ENCODE results near the gene GINS2. TPM values are rescaled to one million over a fixed set of nuclear protein-coding genes. Genes with fewer than 3 reads are reported as not detected.

Gene GINS2
- total RNA-seq, 1 experiment from 2014 or later = 52.7 TPM

DNA sequence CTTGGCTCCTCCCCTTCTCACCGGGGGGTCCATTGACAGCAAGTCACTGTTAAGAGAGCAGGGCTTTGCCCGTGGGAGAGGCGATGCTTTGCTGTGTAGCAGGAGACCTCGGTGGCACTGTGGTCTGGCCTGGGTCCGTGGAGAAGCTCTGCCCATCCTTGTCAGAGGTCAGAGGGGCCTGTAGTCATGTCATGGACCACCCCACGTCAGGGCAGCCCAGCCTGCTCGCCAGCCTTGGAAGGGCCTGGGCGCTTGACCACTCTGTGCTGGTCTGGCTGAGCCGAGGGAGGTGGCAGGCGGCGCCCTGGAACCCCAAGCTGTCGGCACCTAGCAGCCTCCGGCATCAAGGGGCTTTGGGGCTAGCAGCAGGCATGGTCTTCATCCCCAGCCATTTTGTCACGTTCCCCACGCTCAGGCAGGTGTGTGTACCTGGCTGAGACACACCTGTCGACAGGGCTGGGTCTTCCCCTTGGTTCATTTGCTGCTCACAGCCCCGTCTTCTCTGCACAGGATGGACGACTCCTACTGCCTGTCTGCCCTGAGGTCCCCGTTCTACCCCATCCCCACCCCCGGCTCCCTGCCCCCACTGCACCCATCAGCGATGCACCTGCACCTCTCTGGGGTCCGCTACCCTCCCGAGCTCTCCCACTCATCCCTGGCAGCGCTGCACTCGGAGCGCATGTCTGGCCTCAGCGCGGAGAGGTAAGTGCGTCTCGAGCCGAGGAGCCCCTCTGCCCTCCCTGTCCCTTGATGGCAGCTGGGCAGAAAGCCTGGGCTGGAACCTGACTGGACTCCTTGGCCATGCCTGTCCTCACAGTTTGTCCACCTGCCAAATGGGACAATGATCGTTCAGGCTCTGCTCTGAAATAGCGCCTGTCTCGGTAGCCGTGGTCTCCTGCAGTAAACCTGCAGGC, 33.3 kb downstream of the GINS2 start:
- H4K5ac ChIP-seq (ENCODE audit: insufficient read length, low read depth, low read length) = no peak overlapping the region
- H3K4ac ChIP-seq (ENCODE audit: low read depth, low read length) = no peak overlapping the region
- no peak overlapping the region; a peak in 1 of 5 replicates for H3K4me3 Mint-ChIP-seq
- H3K56ac ChIP-seq (ENCODE audit: insufficient read length, low read depth, low read length) = no peak overlapping the region
- H2BK20ac ChIP-seq (ENCODE audit: low read depth, low read length, poor library complexity, severe bottlenecking) = no peak overlapping the region
- H3K23ac ChIP-seq (ENCODE audit: insufficient read length, low read depth, low read length) = no peak overlapping the region
- no peaks in the 10 kb centered on the region for H3K4me1 ChIP-seq (ENCODE audit: insufficient read depth, low read length)
- no peaks in the 10 kb centered on the region for H3K27me3 ChIP-seq (ENCODE audit: insufficient read depth, low read length)
- no peak overlapping the region for H2BK120ac ChIP-seq (ENCODE audit: low read depth, low read length, poor library complexity, severe bottlenecking)
- H3K9me3 ChIP-seq (ENCODE audit: control insufficient read depth, low read depth, low read length) = no peaks in the 10 kb centered on the region
- H3K14ac ChIP-seq (ENCODE audit: insufficient read depth, low read length) = no peak overlapping the region
- no peaks in the 10 kb centered on the region; the same call in 1 of the 2 replicates for H3K27me3 Mint-ChIP-seq (ENCODE audit: low read depth)
- H3K4me2 ChIP-seq (ENCODE audit: insufficient read depth, insufficient read length, low read length) = no peak overlapping the region
- H3K27ac ChIP-seq (ENCODE audit: insufficient read length, low read depth, low read length) = no peak overlapping the region
- no peak overlapping the region for H3K9ac ChIP-seq (ENCODE audit: extremely low read depth, insufficient read length, low read length)
- H3K36me3 Mint-ChIP-seq (ENCODE audit: insufficient read depth in 1 of 3, low read depth in 3 of 3) = peaks cover 33 to 76% (median 75%) of the 10 kb centered on the region in 3 experiments
- TF ChIP-seq, protein P1, sequence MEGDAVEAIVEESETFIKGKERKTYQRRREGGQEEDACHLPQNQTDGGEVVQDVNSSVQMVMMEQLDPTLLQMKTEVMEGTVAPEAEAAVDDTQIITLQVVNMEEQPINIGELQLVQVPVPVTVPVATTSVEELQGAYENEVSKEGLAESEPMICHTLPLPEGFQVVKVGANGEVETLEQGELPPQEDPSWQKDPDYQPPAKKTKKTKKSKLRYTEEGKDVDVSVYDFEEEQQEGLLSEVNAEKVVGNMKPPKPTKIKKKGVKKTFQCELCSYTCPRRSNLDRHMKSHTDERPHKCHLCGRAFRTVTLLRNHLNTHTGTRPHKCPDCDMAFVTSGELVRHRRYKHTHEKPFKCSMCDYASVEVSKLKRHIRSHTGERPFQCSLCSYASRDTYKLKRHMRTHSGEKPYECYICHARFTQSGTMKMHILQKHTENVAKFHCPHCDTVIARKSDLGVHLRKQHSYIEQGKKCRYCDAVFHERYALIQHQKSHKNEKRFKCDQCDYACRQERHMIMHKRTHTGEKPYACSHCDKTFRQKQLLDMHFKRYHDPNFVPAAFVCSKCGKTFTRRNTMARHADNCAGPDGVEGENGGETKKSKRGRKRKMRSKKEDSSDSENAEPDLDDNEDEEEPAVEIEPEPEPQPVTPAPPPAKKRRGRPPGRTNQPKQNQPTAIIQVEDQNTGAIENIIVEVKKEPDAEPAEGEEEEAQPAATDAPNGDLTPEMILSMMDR (conservative IDR thresholded peaks at IDR 0.05) = no peak
- H2AK5ac ChIP-seq (ENCODE audit: insufficient read length, low read length) = no peak overlapping the region
- no peaks in the 10 kb centered on the region for H3K23me2 ChIP-seq (ENCODE audit: insufficient read length, low read depth, low read length, poor library complexity, severe bottlenecking)
- H4K8ac ChIP-seq (replicated peaks; ENCODE audit: insufficient read length, low read depth, low read length) = no peak overlapping the region
- no peak overlapping the region for H2BK15ac ChIP-seq (ENCODE audit: low read depth, low read length)
- H3K27ac Mint-ChIP-seq = peak overlapping the region in 1 of 3 experiments; percentile 49; a peak in 1 of 7 replicates
- DNase-seq = no peak
- H2AFZ ChIP-seq (ENCODE audit: low read length) = no peak overlapping the region
- H3K79me2 ChIP-seq (ENCODE audit: insufficient read depth, low read length) = no peaks in the 10 kb centered on the region
- H3K4me1 Mint-ChIP-seq = peaks cover 4 to 10% of the 10 kb centered on the region in 2 experiments; a peak in 3 of 4 replicates
- H4K91ac ChIP-seq (ENCODE audit: insufficient read length, low read depth, low read length) = no peak overlapping the region
- H2BK5ac ChIP-seq (ENCODE audit: insufficient read length, low read length) = no peak overlapping the region
- no peaks in the 10 kb centered on the region for H4K20me1 ChIP-seq (ENCODE audit: control insufficient read depth, insufficient read depth, insufficient read length)
- no peak overlapping the region for H3T11ph ChIP-seq (ENCODE audit: low read length)
- H3K18ac ChIP-seq (ENCODE audit: insufficient read length, low read depth, low read length) = no peak overlapping the region
- H3K9me3 Mint-ChIP-seq = peaks cover 0 to 3% of the 10 kb centered on the region in 2 experiments; a peak in 1 of 5 replicates
- peaks cover 4% of the 10 kb centered on the region for H3K79me1 ChIP-seq (ENCODE audit: insufficient read depth, low read depth, low read length, poor library complexity, severe bottlenecking)
- no peak overlapping the region for H2BK12ac ChIP-seq (ENCODE audit: insufficient read length, low read depth, low read length)
- no CpG with 5 or more reads among the region's 35 CpGs for WGBS (ENCODE audit: extremely low coverage, insufficient read length, low lambda C conversion rate)
